ENCODE results near the gene GAMT. TPM values are rescaled to one million over a fixed set of nuclear protein-coding genes. Genes with fewer than 3 reads are reported as not detected.

Gene GAMT
- total RNA-seq, 2 donors from 2014 or later = 9.0 to 9.9 TPM

DNA sequence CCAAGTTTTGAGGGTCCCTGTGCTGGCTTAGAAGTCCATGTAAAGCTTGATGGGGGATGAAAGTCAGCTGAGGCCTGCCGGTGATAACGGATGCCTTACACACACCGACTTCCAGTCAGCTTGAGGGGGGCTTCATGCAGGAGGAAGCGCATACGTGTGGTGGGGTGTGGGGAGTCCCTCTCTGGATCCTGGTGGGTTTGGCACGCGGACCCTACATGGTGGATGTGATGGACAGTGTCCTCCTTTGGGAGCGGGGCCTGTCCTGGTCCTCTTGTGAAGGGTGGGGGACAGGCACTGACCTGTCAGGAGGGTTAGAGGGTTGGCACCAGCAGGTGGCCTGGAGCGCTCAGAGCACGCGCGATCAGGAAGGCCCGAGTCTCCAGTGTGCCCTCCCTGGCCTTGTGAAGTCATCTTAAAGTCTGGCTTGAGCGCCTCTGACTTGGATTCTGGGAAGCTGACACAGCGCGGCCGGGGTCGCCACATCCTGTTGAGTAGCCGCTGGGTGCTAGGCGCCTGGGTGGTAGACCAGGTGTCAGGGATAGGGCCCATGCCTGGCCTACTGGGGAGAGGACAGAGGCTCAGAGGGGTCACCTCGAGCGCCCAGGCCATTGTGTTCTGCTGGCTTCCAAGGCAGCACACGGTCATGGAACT, 8.9 kb upstream of the GAMT start:
- Mint-ChIP-seq H3K4me3 (peak overlapping the region; percentile 94), H3K27me3 (no peaks in the 10 kb centered on the region), H3K36me3 (ENCODE audit: low read depth) (peaks cover 2% of the 10 kb centered on the region), H3K27ac (peak overlapping the region; percentile 96), H3K4me1 (peaks cover 47% of the 10 kb centered on the region)
- H3K9me3 ChIP-seq (ENCODE audit: control insufficient read depth, low read length, poor library complexity, severe bottlenecking) = no peaks in the 10 kb centered on the region
- DNase-seq (no peak), ATAC-seq (no peak)

DNA sequence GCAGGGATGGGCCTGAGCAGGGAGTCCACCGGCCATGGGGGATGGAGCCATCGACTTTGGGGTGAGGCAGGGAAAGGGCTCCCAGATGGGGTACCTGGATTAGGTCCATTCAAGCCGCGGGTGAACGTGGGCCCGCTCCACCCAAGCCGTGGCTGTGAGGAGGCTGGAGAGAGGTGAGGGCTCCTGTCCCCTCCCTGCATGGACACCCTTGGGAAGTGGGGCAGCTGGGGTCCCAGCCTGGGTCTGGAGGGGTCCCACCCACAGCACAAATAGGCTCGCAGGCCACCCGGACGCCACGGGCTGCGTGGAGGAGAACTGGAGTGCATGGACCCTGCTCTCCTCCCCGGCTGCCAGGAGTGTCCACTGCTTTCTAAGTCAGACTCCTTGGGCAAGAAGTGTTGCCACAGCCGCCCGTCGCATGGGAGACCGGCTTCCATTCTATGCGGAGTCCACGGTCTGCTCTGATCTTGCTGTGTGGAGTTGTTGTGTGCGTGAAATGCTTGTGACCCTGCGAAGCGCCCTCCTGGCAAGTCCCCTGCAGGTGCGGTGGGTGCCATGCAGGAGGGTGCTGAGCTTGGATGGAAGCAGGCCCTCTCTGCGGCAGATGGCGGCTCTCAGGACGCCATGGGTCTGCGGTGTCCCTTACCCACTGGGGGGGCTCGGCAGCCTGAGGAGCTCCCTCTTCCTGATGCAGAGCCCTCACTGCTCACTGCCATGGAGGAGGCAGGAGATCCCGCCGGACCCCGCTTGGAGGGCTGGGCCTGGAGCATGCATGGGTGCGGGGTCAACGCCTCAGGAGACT, 8.1 kb upstream of the GAMT start:
- no peaks in the 10 kb centered on the region for H3K27me3 Mint-ChIP-seq
- DNase-seq (no peak), ATAC-seq (no peak)
- H3K4me3 Mint-ChIP-seq = peak overlapping the region; percentile 94
- peaks cover 45% of the 10 kb centered on the region for H3K4me1 Mint-ChIP-seq
- peaks cover 2% of the 10 kb centered on the region for H3K36me3 Mint-ChIP-seq (ENCODE audit: low read depth)
- H3K27ac Mint-ChIP-seq = peak overlapping the region; percentile 96
- H3K9me3 ChIP-seq (ENCODE audit: control insufficient read depth, low read length, poor library complexity, severe bottlenecking) = no peaks in the 10 kb centered on the region

DNA sequence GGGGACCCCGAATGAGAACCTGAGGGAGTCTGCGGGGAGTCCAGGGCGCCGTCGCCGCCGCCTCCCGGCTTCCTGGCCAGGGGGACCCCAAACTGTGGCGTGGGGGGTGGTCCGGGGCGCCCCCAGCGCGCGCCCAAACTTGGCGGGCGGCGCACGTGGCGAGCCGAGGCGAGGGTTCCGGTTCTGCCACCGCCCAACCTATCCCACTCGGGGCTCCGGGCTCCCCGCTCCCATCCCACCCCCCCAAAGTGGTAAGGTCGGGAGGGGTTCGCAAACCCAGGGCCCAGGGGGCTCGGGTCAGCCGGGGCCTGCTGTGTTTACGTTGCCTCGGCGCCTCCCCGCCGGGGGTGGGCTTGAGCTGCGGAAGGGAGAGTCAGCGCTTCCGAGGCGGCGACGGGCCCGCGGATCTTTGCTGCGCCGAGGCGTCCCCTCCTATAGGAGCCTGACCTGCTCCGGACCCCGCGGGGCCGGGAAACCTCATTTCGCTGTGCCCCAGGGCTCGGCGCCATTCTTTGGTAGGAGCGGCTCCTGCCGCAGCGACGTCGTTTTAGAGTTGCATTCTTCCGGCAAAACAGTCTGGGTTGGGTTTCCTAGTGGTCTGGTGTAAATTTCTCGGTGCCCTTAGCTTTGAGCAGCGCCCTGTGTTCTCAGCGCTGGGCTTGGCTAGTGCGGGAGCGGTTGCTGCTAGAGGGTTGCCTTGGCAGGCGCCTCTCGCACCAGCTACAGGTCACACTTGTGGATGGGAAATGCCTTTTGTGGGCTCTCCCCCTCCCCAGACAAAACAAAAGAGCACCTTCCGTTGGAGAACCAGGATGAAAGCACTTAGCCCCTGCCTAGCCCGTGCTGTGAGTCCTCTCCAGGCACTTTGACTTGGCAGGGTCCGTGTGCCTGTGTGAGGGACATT, 7.2 kb upstream of the GAMT start:
- peak overlapping the region; percentile 94 for H3K4me3 Mint-ChIP-seq
- no peaks in the 10 kb centered on the region for H3K27me3 Mint-ChIP-seq
- peak overlapping the region; percentile 96 for H3K27ac Mint-ChIP-seq
- peaks cover 44% of the 10 kb centered on the region for H3K4me1 Mint-ChIP-seq
- peaks cover 2% of the 10 kb centered on the region for H3K36me3 Mint-ChIP-seq (ENCODE audit: low read depth)
- DNase-seq (peak; percentile 35 to 57 (median 37)), ATAC-seq (peak; percentile 32)
- H3K9me3 ChIP-seq (ENCODE audit: control insufficient read depth, low read length, poor library complexity, severe bottlenecking) = no peaks in the 10 kb centered on the region

DNA sequence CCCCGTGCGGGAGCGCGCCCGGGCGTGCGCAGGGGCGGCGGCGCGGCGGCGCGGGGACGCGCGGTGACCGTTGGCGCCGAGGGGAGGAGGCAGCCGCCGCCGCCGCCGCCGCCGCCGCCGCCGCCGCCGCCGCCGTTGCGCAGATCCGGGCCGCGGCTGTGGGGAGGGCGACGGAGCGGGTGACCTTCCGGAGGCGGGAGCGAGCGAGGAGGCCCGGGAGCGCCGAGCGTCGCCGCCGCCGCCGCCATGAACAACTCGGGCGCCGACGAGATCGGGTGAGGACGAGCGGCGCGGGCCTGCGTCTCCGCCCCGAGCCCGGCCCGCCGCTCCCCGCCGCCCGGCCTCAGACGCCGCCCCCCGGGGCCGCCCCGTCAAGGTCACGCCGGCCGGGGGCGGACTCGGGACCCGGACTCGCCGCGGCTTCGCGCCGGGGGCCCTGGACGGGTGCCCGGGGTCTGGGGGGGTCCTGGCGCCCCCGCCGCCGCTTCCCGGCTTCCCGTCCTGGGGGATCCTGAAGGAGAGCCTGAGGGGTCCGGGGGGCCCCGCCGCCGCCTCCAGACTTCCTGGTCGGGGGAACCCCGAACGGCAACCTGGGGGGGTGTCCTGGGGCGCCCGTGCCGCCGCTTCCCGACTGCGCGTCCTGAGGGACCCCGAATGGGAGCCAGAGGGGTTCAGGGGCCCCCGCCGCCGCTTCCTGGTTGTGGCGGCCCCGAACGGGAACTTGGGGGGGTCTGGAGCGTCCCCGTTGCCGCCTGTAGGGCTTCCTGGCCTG, 6.4 kb upstream of the GAMT start, which contains the start of gene DAZAP1:
Gene DAZAP1 (plus strand): TSS at position 59 of the 772 bp plus-strand sequence. CDS start 188 bp downstream, at position 247.
- Mint-ChIP-seq H3K36me3 (ENCODE audit: low read depth) (peaks cover 2% of the 10 kb centered on the region), H3K27ac (peak within 1 kb of the TSS; percentile 96), H3K4me1 (peaks cover 38% of the 10 kb centered on the region), H3K4me3 (peak within 1 kb of the TSS; percentile 94), H3K27me3 (no peaks in the 10 kb centered on the region)
- no peaks in the 10 kb centered on the region for H3K9me3 ChIP-seq (ENCODE audit: control insufficient read depth, low read length, poor library complexity, severe bottlenecking)
- ATAC-seq (peak; percentile 33), DNase-seq (peak; percentile 42 to 44 (median 43))

DNA sequence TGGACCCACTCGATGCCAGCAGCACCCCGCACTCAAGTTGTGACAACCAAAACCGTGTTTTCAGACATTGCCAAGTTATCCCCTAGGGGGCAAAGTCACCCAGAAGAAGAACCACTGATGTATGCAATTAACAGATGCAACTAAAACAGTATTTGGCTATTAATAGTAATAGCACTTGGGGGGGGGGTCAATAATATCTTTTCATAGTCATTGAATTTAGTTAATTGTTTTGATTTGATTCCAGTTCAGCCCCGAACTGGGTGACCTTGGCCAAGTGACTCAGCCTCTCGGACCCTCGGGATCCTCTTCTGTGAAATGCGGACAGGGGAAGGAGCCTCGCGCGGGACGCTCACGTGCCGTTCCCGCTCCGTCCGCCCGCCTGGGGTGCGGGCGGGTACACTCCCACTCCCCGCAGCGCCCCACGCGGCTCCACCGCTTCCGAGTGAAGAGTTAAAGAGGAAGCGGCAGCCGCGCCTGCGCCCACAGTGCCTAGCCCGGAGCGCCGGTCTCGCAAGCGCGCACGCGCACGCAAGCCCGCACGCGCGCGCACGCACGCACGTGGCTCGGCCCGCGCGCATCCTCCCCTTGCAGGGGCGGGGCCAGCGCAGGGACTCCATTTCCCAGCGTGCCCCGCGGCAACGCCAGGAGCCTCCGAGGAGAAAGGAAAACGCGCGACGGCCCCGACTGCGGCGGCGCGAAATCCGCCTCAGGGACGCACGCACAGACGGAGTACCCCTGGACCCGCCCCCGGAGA, 5.6 kb upstream of the GAMT start:
- Mint-ChIP-seq H3K27me3 (no peaks in the 10 kb centered on the region), H3K4me3 (peak overlapping the region; percentile 84), H3K4me1 (peaks cover 34% of the 10 kb centered on the region), H3K27ac (no peak overlapping the region), H3K36me3 (ENCODE audit: low read depth) (peaks cover 2% of the 10 kb centered on the region)
- DNase-seq (peak; percentile 99), ATAC-seq (peak; percentile 86)
- H3K9me3 ChIP-seq (ENCODE audit: control insufficient read depth, low read length, poor library complexity, severe bottlenecking) = no peaks in the 10 kb centered on the region

DNA sequence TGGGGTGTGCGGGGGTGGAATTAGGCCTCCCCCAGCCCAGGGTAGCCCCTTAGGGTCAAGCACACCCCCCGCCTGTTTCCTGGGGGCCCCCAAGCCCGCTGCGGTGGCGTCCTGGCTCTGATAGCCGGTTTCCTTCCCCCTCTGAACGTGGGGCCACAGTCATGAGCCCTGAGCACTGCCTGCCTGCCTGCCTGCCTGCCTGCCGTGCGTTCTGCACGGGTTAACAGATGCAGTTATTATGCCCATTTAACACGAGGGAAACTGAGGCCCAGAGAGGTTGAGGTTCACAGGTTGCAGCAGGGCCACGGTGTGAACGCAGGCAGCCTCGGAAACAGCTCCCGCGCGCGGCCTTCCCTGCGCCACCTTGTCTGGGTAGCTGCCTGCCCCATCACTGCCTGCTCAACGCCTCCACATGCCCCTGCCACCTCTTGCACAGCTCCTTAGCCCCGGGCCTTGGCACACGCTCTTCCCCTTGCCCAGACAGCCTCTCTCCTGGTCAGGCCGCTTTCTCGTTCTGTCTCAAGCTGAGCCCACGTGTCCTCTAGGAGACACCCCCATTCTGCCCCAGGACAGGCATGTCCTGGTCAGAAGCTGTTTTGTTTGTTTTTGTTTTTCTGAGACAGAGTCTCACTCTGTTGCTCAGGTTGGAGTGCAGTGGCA, 1.2 kb upstream of the GAMT start:
- no peak overlapping the region for H3K27ac Mint-ChIP-seq
- ATAC-seq = no peak
- peaks cover 9% of the 10 kb centered on the region for H3K4me1 Mint-ChIP-seq
- no peaks in the 10 kb centered on the region for H3K9me3 ChIP-seq (ENCODE audit: control insufficient read depth, low read length, poor library complexity, severe bottlenecking)
- peak overlapping the region; percentile 82 for H3K4me3 Mint-ChIP-seq
- no peaks in the 10 kb centered on the region for H3K36me3 Mint-ChIP-seq (ENCODE audit: low read depth)
- no peaks in the 10 kb centered on the region for H3K27me3 Mint-ChIP-seq
- DNase-seq = no peak

DNA sequence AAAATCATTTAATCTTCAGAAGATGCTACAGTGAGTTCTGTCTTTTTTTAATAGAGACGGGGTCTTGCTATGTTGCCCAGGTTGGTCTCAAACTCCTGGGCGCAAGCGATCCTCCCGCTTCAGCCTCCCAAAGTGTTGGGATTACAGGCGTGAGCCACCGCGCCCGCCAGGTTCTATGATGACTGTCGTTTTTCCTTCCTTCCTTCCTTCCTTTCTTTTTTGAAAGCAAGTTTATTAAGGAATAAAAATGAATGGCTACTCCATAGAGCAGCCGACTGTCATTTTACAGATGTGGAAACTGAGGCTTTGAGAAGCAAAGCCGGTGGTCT, 511 bp upstream of the GAMT start:
- Mint-ChIP-seq H3K27ac (no peak overlapping the region), H3K36me3 (ENCODE audit: low read depth) (no peaks in the 10 kb centered on the region), H3K4me3 (peak overlapping the region; percentile 69), H3K4me1 (peaks cover 9% of the 10 kb centered on the region), H3K27me3 (no peaks in the 10 kb centered on the region)
- ATAC-seq = no peak
- DNase-seq = no peak
- no peaks in the 10 kb centered on the region for H3K9me3 ChIP-seq (ENCODE audit: control insufficient read depth, low read length, poor library complexity, severe bottlenecking)

DNA sequence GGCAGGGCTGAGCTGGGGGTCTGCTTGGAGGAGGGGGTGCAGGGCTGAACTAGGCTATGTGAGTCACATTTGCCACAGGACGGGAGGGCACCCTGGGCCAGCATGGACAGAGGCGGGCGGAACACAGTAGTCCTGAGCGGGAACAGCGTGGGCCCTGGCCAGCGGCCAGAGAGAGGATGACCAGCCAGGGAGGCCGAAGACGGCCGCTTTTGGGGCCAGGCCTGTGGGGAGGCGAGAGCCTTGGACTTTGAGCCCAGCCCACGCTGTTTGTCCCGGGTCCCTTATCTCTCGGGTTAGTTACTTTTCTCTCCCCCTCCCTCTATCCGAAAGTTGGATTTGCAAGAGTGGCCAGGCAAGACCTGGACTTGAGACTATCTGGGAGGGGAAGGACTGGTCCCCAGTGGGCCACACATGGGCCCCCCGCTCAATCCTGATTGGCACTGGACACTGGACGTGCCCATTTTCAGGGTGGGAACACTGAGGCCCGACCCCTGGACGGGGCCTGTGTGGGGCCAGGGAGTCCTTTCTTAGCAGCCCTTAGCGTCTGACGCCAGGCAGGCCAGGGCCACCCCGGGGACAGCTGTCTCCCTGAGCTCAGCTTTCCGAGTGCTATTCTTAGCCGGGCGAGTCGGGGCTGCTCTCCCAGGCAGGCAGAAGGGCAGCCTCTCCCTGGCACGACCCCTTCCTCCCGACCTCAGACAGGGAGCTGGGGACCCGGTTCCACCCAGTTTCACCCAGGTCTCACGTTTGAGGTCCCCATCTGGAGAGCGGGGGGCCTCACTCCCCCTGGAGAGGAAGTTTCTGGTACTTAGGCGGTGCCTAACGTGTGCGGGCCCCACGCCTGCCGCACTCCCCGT, 833 bp downstream of the GAMT start:
- no peaks in the 10 kb centered on the region for H3K9me3 ChIP-seq (ENCODE audit: control insufficient read depth, low read length, poor library complexity, severe bottlenecking)
- Mint-ChIP-seq H3K36me3 (ENCODE audit: low read depth) (no peaks in the 10 kb centered on the region), H3K27ac (no peak overlapping the region), H3K4me3 (peak overlapping the region; percentile 82), H3K4me1 (peaks cover 10% of the 10 kb centered on the region), H3K27me3 (no peaks in the 10 kb centered on the region)
- DNase-seq (no peak), ATAC-seq (peak; percentile 13)

DNA sequence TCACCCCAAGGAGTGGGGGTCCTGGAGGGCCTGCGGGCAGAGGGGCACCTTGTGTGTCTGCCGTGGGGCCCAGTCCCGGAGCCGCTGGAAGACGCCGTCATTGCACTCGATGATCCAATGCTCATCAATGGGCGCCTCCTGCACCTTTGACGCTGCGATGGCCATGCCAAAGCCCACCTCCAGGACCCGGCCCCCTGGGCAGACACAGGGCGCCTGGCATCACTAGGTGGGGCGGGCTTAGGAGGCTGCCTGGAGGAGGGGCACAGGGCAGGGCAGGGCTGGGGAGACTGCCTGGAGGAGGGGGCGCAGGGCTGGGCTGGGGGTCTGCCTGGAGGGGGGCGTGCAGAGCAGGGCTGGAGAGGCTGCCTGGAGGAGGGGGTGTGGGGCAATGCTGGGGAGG, 1.6 kb downstream of the GAMT start:
- H3K36me3 Mint-ChIP-seq (ENCODE audit: low read depth) = no peaks in the 10 kb centered on the region
- H3K27ac Mint-ChIP-seq = no peak overlapping the region
- no peaks in the 10 kb centered on the region for H3K27me3 Mint-ChIP-seq
- no peak overlapping the region for H3K4me3 Mint-ChIP-seq
- no peak for DNase-seq
- H3K4me1 Mint-ChIP-seq = peaks cover 10% of the 10 kb centered on the region
- ATAC-seq = no peak
- no peaks in the 10 kb centered on the region for H3K9me3 ChIP-seq (ENCODE audit: control insufficient read depth, low read length, poor library complexity, severe bottlenecking)

DNA sequence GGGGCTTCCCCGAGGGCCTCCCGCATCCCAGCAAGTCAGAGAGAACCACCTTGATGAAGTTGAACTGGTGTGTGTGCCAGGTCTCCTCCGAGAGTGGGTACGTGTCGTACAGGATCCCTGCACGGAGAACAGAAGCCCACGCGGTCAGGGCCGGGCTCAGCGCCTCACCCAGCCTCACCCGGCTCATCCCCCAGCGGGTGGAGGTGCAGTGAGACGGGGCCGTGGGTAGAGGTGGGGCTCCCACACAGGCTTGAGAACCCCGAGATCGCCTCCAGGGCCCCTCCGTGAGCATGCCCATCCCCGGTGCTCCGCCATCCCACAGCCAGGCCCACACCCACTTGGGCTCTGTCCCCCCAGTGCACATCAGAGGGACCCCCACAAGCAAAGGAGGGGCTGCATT, 2.3 kb downstream of the GAMT start:
- DNase-seq (no peak), ATAC-seq (no peak)
- Mint-ChIP-seq H3K4me3 (no peak overlapping the region), H3K4me1 (peaks cover 10% of the 10 kb centered on the region), H3K36me3 (ENCODE audit: low read depth) (no peaks in the 10 kb centered on the region), H3K27ac (no peak overlapping the region), H3K27me3 (no peaks in the 10 kb centered on the region)
- no peaks in the 10 kb centered on the region for H3K9me3 ChIP-seq (ENCODE audit: control insufficient read depth, low read length, poor library complexity, severe bottlenecking)

DNA sequence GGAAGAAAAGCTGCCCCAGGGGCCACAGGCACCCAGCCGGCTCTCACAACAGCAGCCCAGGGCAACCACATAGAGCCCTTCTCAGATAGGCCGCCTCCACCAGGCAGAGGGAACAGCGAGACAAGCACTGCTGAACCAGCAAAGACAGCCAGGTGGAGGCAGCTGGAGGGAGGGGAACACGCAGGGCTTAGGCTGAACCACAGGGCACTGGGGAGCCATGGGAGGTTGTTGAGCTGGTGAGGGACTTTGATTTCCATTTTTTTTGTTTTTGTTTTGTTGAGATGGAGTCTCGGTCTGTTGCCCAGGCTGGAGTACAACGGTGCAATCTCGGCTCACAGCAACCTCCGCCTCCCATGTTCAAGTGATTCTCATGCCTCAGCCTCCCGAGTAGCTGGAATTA, 3.5 kb downstream of the GAMT start:
- no peaks in the 10 kb centered on the region for H3K9me3 ChIP-seq (ENCODE audit: control insufficient read depth, low read length, poor library complexity, severe bottlenecking)
- ATAC-seq = no peak
- H3K36me3 Mint-ChIP-seq (ENCODE audit: low read depth) = no peaks in the 10 kb centered on the region
- DNase-seq = no peak
- H3K4me3 Mint-ChIP-seq = no peak overlapping the region
- peaks cover 9% of the 10 kb centered on the region for H3K4me1 Mint-ChIP-seq
- H3K27me3 Mint-ChIP-seq = no peaks in the 10 kb centered on the region
- H3K27ac Mint-ChIP-seq = no peak overlapping the region
